Activated T-helper 1 cell treated with anti-CD3 and anti-CD28 coated beads, Interleukin-12 subunit alpha, Interleukin-12 subunit beta, Interleukin-2, Interleukin-4 antibody, amounts not matched to agents 30 ng/mL and 10 ng/mL and 1 ng/mL, durations not matched to agents 14 hours and 24 hours and 36 hours (primary cell): ENCODE results near the gene FICD. TPM values are rescaled to one million over a fixed set of nuclear protein-coding genes. Genes with fewer than 3 reads are reported as not detected.
"Not testable (repeated sequence)": the region's sequence is repeated elsewhere in the genome, so short reads cannot be mapped to it uniquely, and the experiment has no call there.

ENCODE experiments used
- DNase-seq: peaks from one replicate; pipeline ENCODE4 v3.0.0; 2021; ENCODE audit warnings: low spot score
- H3K27ac Mint-ChIP-seq: one replicate; pipeline ENCODE4 v1.8.0; 2021; ENCODE audit warnings: mild to moderate bottlenecking, mixed read lengths
- H3K27me3 Mint-ChIP-seq: one replicate; pipeline ENCODE4 v1.8.0; 2022; ENCODE audit warnings: mild to moderate bottlenecking, moderate library complexity, mixed read lengths; ENCODE audit not compliant: insufficient read depth
- H3K36me3 Mint-ChIP-seq: one replicate; pipeline ENCODE4 v1.8.0; 2021; ENCODE audit warnings: low read depth, mixed read lengths
- H3K4me1 Mint-ChIP-seq: one replicate; pipeline ENCODE4 v1.8.0; 2021; ENCODE audit warnings: low read depth, mixed read lengths
- H3K4me3 Mint-ChIP-seq: one replicate; pipeline ENCODE4 v1.8.0; 2021; ENCODE audit warnings: mild to moderate bottlenecking, moderate library complexity, mixed read lengths
- H3K9me3 Mint-ChIP-seq: one replicate; pipeline ENCODE4 v1.8.0; 2021; ENCODE audit warnings: mixed read lengths
- intact Hi-C: fragments of 100-400 bp; cut with micrococcal nuclease; formaldehyde crosslinking; loops from one replicate; pipeline ENCODE4 v1.15.1; 2024
- total RNA-seq: library from RNA; stranded (reverse); gene quantifications from 2 replicates; pipeline ENCODE4 v1.2.3, GENCODE V29; 2022

The FICD gene
- total RNA-seq, 1 donor from 2014 or later, result 6.8 TPM

DNA sequence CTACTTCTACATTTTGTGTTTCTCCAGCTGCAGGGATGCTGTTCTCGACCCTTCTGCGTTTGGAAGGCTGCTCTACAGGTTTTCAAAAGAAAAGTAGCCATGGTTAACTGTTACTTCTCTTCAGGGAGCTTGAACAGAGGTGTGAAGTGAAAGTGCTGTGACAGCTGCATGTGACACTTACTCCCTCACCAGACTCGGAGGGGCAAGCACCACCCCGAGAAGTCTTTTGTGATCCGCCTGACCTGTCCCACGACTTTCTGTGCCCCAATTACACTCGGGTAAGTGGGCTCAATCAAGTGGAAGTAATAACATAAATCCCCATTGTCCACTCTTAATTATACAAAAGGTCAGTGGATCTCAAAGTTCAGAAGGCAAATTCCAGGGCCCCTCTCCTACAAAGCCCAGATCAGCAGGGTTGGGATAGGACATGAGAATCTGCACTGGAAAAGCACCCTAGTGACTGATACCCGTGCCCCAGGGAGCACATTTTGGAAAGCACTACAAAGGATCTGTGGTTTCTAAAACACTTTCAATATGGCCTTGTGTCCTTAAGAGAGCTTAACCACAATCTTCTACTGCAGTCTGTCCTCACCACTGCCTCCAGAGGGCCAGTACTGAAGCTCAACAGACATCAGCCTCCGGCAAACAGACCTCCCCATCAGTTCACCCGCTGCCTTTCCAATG, 11.5 kb downstream of the FICD start:
- Mint-ChIP-seq H3K9me3 (no peaks in the 10 kb centered on the region), H3K4me1 (peaks cover 10% of the 10 kb centered on the region), H3K27ac (peak overlapping the region; percentile 38), H3K36me3 (peaks cover 48% of the 10 kb centered on the region), H3K27me3 (no peaks in the 10 kb centered on the region), H3K4me3 (no peak overlapping the region)
- no peak for DNase-seq
- intact Hi-C loops, result no loop called here

GRCh38 chr12:108527166-108527496, 12.1 kb downstream of the FICD start:
- intact Hi-C loops, result no loop called here
- Mint-ChIP-seq H3K4me1 (peaks cover 10% of the 10 kb centered on the region), H3K27me3 (no peaks in the 10 kb centered on the region), H3K4me3 (no peak overlapping the region), H3K9me3 (no peaks in the 10 kb centered on the region), H3K27ac (peak overlapping the region; percentile 38), H3K36me3 (peaks cover 45% of the 10 kb centered on the region)
- DNase-seq, result no peak

DNA sequence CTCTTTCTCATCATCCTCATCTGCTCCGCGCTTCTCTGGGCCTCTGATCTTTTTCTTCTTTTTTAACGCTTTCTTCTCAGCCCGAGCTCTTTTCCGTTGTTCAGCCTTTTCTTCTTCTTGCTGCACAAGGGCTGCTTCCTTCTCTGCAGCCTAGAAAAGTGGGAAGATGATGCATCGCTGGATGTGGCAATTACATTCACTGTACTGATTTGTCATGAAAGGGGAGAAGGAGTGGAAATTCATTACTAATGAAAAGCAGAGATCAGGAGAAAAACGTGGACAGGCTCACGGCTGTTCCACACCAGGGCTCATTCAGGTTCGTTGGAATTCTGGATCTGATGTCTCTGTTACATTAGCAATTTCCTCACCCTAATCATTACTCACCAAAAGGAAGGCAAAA, 15.1 kb downstream of the FICD start:
- Mint-ChIP-seq H3K36me3 (peaks cover 42% of the 10 kb centered on the region), H3K9me3 (no peaks in the 10 kb centered on the region), H3K4me1 (peaks cover 10% of the 10 kb centered on the region), H3K27ac (no peak overlapping the region), H3K27me3 (no peaks in the 10 kb centered on the region), H3K4me3 (no peak overlapping the region)
- no peak for DNase-seq
- intact Hi-C loops, result no loop called here

GRCh38 chr12:108531929-108532848, 17.1 kb downstream of the FICD start:
- DNase-seq, result no peak
- H3K27me3 Mint-ChIP-seq, result no peaks in the 10 kb centered on the region
- H3K27ac Mint-ChIP-seq, result no peak overlapping the region
- peaks cover 41% of the 10 kb centered on the region for H3K36me3 Mint-ChIP-seq
- H3K9me3 Mint-ChIP-seq, result no peaks in the 10 kb centered on the region
- no peak overlapping the region for H3K4me3 Mint-ChIP-seq
- H3K4me1 Mint-ChIP-seq, result peaks cover 4% of the 10 kb centered on the region
- intact Hi-C loops, result no loop called here

DNA sequence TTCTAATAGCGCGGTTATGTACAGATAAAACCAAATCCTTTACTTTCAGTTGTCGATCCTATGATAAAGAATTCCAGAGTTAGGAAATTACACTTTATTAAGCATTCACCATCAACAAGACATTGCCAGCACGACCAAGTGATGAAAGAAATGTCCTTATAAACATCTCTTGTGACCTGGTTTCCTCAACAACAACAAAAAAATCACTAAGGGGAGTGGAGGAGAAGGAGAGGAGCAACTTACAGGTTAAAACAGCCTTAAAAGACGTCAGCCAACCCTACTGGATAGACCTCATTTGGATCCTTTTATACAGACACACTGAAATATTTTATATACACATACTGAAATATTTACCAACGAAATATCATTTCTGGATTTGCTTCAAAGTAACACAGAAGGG, 23.1 kb downstream of the FICD start:
- no peak for DNase-seq
- Mint-ChIP-seq H3K9me3 (no peaks in the 10 kb centered on the region), H3K36me3 (peaks cover 43% of the 10 kb centered on the region), H3K4me1 (peaks cover 12% of the 10 kb centered on the region), H3K27me3 (no peaks in the 10 kb centered on the region), H3K27ac (no peak overlapping the region), H3K4me3 (no peak overlapping the region)
- intact Hi-C loops, result no loop called here

GRCh38 chr12:108538616-108539195, 23.6 kb downstream of the FICD start:
- Mint-ChIP-seq H3K36me3 (peaks cover 49% of the 10 kb centered on the region), H3K4me1 (peaks cover 13% of the 10 kb centered on the region), H3K27ac (no peak overlapping the region), H3K4me3 (no peak overlapping the region), H3K27me3 (no peaks in the 10 kb centered on the region), H3K9me3 (no peaks in the 10 kb centered on the region)
- intact Hi-C loops, result no loop called here
- DNase-seq, result no peak

DNA sequence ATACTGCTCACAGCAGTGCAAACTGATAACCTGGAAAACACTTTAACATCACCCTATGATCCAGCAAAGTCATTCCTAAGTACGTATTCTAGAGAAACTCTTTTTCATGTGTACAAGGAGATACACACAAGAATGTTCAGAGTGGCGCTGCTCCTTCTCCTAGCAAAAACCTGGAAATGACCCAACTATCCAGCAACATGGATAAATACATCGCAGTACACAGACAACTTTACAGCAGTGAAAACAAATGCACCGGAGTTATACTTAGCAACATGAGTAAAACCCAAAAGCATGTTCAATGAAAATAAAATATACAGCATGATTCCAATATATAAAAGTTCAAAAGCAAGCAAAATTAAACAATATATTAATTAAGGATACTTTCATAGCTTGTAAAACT, 27.2 kb downstream of the FICD start:
- Mint-ChIP-seq H3K9me3 (no peaks in the 10 kb centered on the region), H3K4me1 (peaks cover 26% of the 10 kb centered on the region), H3K36me3 (peaks cover 47% of the 10 kb centered on the region), H3K27me3 (no peaks in the 10 kb centered on the region), H3K4me3 (no peak overlapping the region), H3K27ac (no peak overlapping the region)
- DNase-seq, result no peak
- intact Hi-C loops, result no loop called here

DNA sequence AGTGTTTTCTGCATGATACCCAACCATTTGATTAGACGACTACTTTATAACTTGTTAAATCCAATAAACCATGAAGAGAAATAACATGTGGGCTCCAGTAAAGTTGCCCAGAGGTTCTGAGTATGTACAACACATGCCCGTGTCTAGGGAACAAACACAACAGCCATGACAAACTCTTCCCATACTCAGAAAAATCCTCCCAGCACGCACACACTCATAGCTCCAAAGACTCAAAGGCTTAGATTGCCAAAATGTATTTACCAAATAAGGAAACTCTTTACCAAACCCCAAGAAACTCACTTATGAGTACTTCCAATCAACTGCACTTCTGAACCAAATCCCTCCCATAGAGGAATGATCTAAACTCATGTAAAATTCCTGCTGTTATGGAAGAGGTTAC, 28.6 kb downstream of the FICD start:
- H3K36me3 Mint-ChIP-seq, result peaks cover 46% of the 10 kb centered on the region
- DNase-seq, result no peak
- H3K27me3 Mint-ChIP-seq, result no peaks in the 10 kb centered on the region
- H3K4me1 Mint-ChIP-seq, result peaks cover 26% of the 10 kb centered on the region
- no peak overlapping the region for H3K4me3 Mint-ChIP-seq
- H3K9me3 Mint-ChIP-seq, result no peaks in the 10 kb centered on the region
- intact Hi-C loops, result no loop called here
- H3K27ac Mint-ChIP-seq, result no peak overlapping the region

- Mint-ChIP-seq H3K27me3 (no peaks in the 10 kb centered on the region), H3K27ac (no peak overlapping the region), H3K4me1 (peaks cover 34% of the 10 kb centered on the region), H3K9me3 (no peaks in the 10 kb centered on the region), H3K36me3 (peaks cover 44% of the 10 kb centered on the region), H3K4me3 (no peak overlapping the region)
- intact Hi-C loops, result no loop called here
- DNase-seq, result no peak
Observed at GRCh38 chr12:108547686-108548085, 32.6 kb downstream of the FICD start.

- Mint-ChIP-seq H3K9me3 (no peaks in the 10 kb centered on the region), H3K27me3 (no peaks in the 10 kb centered on the region)
Observed at GRCh38 chr12:108548954-108549521, 34.0 kb downstream of the FICD start.

GRCh38 chr12:108551535-108551934, 36.5 kb downstream of the FICD start:
- no peak overlapping the region for H3K4me3 Mint-ChIP-seq
- H3K27me3 Mint-ChIP-seq, result no peaks in the 10 kb centered on the region
- H3K4me1 Mint-ChIP-seq, result peaks cover 53% of the 10 kb centered on the region
- DNase-seq, result no peak
- intact Hi-C loops, result no loop called here
- no peaks in the 10 kb centered on the region for H3K9me3 Mint-ChIP-seq
- no peak overlapping the region for H3K27ac Mint-ChIP-seq
- H3K36me3 Mint-ChIP-seq, result peaks cover 31% of the 10 kb centered on the region

More at GRCh38 chr12:108548954-108549521, 34.0 kb downstream of the FICD start:
- H3K4me1 Mint-ChIP-seq, result peaks cover 43% of the 10 kb centered on the region
- peaks cover 35% of the 10 kb centered on the region for H3K36me3 Mint-ChIP-seq
- no peak overlapping the region for H3K4me3 Mint-ChIP-seq
- no peak overlapping the region for H3K27ac Mint-ChIP-seq
- DNase-seq, result no peak
- intact Hi-C loops, result no loop called here

- intact Hi-C loops, result no loop called here
- no peak overlapping the region for H3K27ac Mint-ChIP-seq
- H3K4me1 Mint-ChIP-seq, result peaks cover 69% of the 10 kb centered on the region
- peaks cover 21% of the 10 kb centered on the region for H3K36me3 Mint-ChIP-seq
- DNase-seq, result no peak
- H3K27me3 Mint-ChIP-seq, result no peaks in the 10 kb centered on the region
- no peak overlapping the region for H3K4me3 Mint-ChIP-seq
- no peaks in the 10 kb centered on the region for H3K9me3 Mint-ChIP-seq
Observed at GRCh38 chr12:108553799-108554198, 38.7 kb downstream of the FICD start.

DNA sequence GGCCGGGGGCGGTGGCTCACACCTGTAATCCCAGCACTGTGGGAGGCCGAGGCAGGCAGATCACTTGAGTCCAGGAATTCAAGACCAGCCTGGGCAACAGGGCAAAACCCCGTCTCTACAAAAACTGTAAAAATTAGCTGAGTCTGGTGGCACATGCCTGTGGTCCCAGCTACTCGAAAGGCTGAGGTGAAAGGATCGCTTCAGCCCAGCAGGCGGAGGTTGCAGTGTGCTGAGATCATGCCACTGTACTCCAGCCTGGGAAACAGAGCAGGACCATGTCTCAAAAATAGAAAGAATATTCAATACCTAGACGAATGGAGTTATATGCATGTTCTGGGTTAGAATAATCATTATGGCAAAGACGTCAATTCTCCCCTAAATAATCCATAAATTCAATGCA, 40.3 kb downstream of the FICD start:
- H3K27ac Mint-ChIP-seq, H3K4me3 Mint-ChIP-seq, H3K27me3 Mint-ChIP-seq, H3K9me3 Mint-ChIP-seq, DNase-seq, intact Hi-C loops: not testable (repeated sequence)
- Mint-ChIP-seq H3K4me1 (peaks cover 81% of the 10 kb centered on the region), H3K36me3 (peaks cover 20% of the 10 kb centered on the region)
